PC-9 (cell line): ENCODE results near the gene PTPRC.

Experiments used
- CTCF ChIP-seq: fragments of 200-600 bp; sonication (generic); conservative IDR thresholded peaks from 2 replicates; pipeline ENCODE4 v1.6.1; 2017; ENCODE audit warnings: mixed run types, antibody characterized with exemption, mild to moderate bottlenecking, moderate library complexity
- EZH2 ChIP-seq: fragments of 200-600 bp; sonication (generic); IDR thresholded peaks from 2 replicates; pipeline ENCODE4 v1.8.0; 2017; ENCODE audit warnings: antibody characterized with exemption, low read depth

- no peak for TF ChIP-seq CTCF
- TF ChIP-seq EZH2 = no peak
These were observed 115.8 kb downstream of the PTPRC start for GRCh38 chr1:198754670-198755069.
